Suppressor macrophage treated with lipopolysaccharide for 1 hour (primary cell): ENCODE data around the gene USB1.
A peak's percentile ranks its signal among the peaks of the same experiment; 100 is the strongest.
"Not testable (repeated sequence)": the region's sequence is repeated elsewhere in the genome, so short reads cannot be mapped to it uniquely, and the experiment has no call there.

Experiments used
- DNase-seq, 3 donors: peaks; one replicate each; pipeline ENCODE4 v3.0.0-alpha.2; 2020 to 2022

The USB1 gene

GRCh38 chr16:57970970-57971369 is 30.2 kb upstream of the USB1 start, which contains the start of gene CNGB1:
CNGB1 (minus strand) TSS chr16:57971128; CDS start chr16:57967286, 3,842 bp downstream.
- DNase-seq: no peak

DNA sequence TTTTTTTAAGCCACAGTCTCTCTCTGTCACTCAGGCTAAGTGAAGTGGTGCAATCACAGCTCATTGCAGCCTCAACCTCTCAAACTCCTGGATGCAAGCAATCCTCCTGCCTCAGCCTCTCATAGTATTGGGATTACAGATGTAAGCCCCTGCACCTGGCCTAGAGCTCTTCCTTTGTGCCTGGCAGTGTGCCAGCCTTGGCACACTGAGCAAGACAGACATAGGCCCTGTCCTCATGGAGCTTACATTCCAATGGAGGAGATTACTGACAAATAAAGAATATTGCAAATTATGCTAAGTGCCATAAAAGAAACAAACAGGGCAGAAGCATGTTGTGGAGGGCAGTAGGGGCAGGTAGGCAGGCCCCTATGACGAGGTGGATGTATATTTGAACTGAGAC is 29.4 kb upstream of the USB1 start:
- no peak for DNase-seq

DNA sequence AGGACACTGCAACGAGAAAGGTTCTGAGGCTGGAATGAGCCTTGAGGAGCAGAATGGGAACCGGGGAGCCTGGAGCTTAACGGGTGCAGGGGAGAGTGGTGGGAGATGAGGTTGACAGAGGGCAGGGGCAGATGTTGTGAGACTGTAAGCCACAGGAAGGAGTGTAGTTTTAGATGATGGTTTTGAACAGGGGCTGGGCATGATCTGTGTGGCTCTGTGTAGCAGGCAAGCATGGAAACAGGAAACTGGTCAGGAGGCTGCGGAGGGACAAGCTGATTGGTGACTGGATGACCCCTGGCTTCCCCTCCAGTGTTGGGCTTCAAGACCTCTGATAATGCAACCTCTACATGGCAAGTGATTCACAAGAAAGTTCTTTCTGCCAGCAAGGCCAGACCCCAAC is 28.9 kb upstream of the USB1 start:
- no peak for DNase-seq

DNA sequence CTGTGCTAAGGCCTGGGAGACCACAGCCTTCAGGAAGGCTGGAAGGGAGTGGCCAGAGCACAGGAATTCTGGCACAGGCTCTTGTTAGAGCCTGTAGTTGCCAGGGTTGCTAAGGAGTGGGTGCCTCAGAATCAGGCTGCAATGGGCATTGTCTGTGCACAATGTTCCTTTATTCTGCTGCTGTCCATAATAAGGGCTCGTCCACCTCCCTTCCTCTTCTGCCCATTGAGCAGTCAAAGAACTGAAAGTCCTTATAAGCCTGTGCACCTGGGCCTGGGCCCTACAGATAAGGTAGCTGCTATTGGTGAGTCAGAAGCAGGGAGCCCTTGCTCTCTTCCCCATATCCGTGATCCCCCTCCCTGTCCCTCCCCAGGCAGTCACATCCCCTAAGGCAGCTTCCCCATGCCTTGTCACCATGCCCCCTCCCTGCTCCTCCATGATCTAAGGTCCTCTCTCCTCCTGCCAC is 24.8 kb upstream of the USB1 start:
- no peak for DNase-seq

GRCh38 chr16:57977418-57978069 is 23.7 kb upstream of the USB1 start:
- peak in 2 of 3 donors; percentile 11 to 23 for DNase-seq

GRCh38 chr16:57978070-57978465 is 23.1 kb upstream of the USB1 start:
- DNase-seq: not testable (repeated sequence)

DNA sequence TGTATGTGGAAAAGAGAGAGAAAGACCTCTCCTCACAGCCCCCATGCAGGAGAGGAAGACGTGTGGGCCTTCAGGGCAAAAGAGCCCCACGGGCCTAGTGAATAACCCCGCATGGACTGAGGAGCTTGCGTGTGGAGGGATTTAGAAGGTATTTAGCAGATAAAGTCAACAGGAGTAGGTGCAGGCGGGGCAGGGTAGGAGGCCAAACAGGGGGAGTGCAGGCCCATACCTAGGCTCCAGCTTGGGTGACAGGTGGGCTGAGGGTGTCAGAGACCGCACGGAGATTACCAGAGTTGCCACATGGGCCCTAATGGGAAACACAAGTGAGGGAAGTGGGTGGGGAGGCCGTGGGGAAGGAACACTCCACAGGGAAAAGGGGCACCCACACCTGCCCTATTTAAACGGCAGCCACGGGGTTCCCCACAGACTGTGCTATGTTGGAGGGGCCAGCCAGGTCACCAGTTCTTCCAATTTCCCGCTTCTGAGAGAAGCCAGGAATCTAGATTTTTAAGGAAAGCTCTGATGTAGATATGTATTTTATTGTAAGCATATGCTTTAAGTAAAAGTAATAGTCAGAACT is 22.1 kb upstream of the USB1 start:
- no peak for DNase-seq

- no peak for DNase-seq
Measured at GRCh38 chr16:57981636-57982035, 19.6 kb upstream of the USB1 start.

GRCh38 chr16:57982385-57982784 is 18.8 kb upstream of the USB1 start:
- no peak for DNase-seq

GRCh38 chr16:57984443-57985203 is 16.6 kb upstream of the USB1 start:
- peak; percentile 68 to 81 (median 68) for DNase-seq

DNA sequence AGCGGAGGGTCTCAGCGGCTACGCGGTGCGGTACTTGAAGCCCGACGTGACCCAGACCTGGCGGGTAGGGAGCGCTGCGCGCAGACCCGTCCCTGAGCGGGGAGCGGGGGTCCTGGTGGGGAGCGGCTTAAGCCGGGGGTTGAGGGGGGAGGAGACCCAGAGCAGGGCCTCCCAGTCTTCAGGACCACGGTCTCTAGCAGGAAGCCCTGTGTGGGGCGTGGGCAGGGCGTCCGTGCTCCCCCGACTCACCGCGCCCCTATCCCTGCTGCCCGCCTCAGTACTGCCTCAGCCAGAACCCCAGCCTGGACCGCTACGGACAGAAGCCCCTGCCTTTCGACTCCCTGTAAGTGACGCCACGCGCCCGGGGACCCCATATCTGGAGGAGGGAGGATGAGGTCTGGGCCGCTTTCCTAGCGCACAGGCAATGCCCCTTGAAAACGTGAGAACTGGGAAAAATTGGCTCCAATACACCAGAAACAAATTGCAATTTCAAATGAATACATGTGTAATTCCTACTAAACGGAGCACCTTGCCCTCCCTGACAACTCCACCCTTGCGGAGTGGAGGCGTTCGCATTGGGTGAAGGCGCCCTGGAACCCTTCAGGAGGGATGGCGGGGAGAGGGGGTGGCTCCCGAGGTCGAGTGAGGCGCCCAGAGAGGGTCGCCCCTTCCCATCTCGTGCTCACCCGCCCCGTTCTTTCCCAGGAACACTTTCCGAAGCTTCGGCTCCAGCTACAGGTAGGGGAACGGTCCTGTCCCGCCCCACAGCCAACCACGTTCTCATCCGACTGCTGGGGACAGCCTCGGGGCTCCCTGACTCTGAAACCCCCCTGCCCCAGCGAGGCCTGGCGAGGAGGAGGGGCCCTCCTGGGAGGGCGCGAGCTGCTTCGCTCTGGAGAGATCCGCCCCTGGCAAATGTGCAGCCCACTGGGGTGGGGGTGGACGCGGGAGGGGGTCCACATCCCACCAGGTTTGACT is 15.7 kb upstream of the USB1 start:
- no peak for DNase-seq

DNA sequence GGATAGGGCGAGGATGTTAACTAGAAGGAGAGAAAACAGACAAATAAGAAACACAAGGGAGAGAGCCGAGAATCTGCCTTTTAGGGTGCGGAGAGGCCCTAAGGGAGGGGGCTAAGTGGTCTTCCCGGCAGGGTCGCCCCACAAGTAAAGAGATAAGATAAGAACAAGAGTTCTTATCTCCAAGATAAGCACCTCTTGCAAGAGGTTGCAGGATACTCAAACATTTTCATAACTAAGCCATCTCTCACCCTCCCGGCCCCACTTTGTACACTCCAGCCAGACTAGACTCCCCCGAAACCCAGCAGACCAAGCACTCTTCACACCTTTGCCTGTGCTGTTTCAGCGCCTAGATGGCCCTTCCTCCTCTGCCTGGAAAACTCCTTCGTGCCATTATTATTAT is 15.0 kb upstream of the USB1 start:
- no peak for DNase-seq

DNA sequence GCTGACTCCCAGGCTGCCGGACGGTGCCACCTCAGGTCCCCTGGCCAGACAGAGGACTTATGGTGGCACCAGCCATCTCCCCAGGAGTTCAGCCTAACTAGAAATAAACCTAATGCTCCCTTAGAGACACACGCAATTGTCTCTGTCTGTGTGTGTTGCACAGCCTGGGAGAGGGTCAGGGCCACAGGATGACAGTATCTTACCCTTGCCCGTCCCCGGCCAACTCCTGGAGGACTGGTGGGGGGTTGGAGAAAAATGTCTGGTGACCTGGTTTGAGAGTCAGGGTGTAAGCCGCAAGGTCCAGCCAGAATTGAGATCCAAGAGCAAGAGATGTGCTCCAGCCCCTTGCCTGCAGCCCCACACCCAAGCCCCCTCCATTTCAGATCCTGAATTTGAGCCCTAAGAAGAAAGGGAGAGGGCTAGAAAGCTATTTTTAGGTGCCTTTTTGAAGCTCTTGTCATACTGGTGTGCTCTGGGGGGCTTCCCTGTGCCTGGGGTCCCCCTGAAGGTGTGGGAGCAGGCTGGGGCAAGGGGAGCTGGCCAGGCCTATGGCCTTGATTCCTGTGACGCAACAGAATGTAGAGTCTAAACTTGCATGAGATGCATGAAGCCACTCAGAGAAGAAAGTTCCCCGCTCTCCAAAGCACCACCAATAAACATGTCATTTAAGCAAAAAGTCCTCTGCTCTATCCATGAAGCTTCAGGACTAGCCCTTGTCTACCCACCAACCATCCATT is 13.6 kb upstream of the USB1 start:
- no peak for DNase-seq

GRCh38 chr16:57988929-57989328 is 12.3 kb upstream of the USB1 start:
- DNase-seq: no peak

- DNase-seq: no peak
Measured at GRCh38 chr16:57991551-57992059, 9.6 kb upstream of the USB1 start.

GRCh38 chr16:57992084-57992483 is 9.1 kb upstream of the USB1 start:
- peak in 1 of 3 donors; percentile 13 for DNase-seq

- DNase-seq: peak in 1 of 3 donors; percentile 7
Measured at GRCh38 chr16:57993438-57993837, 7.8 kb upstream of the USB1 start.

- DNase-seq: peak in 1 of 3 donors; percentile 14
Measured at GRCh38 chr16:57993897-57994296, 7.3 kb upstream of the USB1 start.

GRCh38 chr16:57994361-57994760 is 6.8 kb upstream of the USB1 start:
- DNase-seq: no peak

GRCh38 chr16:57994778-57995177 is 6.4 kb upstream of the USB1 start:
- DNase-seq: peak; percentile 80 to 89 (median 84)

DNA sequence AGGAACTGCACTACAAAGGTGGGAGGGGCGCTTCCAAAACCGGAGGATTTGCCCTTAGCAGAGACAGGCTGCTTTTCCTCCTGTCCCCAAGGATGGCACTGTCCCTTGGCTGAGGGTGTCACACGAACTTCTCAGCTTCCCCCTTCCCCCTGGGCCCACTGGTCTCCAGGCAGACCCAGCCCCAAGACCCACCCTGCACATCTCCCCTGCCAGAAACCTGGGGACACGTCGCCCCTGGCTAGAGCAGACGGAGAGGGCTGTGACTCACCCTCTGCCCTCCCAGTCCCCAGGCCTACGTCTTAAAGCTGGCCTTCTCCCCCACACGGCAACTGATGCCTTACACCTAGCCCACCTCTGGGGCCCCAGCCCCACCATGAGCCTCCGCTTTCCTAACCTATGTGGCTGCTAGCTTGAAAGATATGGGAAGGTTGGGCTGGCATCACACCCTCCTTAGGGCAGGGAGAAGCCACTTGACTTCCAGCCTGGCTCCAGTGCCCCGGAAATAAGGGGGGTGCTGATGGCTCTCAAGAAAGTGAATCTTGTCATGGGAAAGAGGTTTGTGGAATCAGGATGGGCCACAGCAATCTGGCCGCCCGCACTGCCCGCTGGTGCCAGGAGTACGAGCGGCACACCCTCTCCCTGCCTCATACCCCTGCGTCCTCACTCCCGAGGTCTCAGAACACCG is 5.3 kb upstream of the USB1 start:
- no peak for DNase-seq
